NCI-H1048 (cell line): ENCODE measurements around the gene SERPINA5.

Experiments
- DNase-seq: peaks from one replicate; lab custom pipeline; 2025; lab: John Stamatoyannopoulos, UW

SERPINA5 gene

DNA sequence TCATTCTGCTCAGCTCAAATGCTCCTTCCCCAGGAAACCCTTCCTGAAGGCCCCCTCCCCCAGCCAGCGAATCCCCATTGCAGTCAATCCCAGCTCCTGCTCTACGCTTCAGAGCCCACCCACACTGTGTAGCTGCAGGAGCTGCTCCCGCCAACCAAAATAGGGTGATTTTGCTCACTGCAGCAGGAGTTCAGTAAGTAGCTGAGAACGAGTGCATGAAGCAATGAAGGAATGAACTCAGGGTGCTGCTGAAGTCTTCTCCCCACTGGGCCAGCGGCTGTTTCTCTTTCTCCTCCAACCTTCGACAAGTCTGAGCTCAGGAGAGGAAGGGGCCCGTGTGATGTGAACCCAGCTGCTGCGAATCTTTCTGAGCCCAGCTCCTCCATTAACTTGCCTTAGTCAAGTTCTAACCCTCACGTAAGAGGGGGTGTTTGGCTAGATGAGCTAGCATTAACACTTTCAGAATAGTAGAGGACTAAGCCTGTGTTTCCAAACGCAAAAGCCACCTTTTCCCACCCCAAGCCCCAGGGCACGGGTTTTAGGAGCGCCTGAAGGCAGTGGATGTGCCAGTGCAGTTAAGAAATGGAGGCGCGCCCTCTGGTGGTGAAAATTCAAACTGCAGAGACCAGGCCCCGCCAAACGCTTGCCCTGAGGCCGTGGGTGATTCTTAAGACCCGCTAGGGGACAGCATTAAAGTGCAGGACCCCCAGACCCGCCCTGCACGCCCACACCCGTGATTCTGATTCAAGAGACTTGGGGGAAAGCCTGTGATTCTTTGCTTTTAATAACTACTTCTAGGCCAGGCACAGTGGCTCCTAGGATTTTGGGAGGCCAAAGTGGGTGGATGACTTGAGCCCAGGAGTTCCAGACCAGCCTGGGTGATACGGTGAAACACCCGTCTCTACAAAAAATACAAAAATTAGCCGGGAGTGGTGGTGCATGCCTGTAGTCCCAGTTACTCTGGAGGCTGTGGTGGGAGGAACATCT lies 31.9 kb upstream of the SERPINA5 start:
- DNase-seq: no peak

DNA sequence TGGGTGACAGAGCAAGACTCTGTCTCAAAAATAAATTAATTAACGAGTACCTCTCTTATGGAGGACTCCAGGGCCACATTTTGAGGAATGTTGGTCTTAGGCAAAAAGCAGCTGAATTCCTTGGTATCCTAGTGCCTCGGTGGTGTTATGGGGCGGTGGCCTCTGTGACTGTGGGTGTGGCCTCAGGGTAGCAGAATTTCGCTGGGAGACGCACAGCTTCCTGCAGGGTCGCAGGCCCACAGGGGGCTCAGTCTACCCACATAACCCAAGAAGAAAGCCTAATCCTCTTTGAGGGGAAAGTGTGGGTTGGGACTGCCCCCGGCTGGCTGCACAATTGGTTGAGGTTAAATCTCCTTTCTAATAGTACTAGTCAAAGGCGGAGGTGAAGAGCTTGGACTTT lies 31.2 kb upstream of the SERPINA5 start:
- no peak for DNase-seq

- DNase-seq: no peak
Measured at GRCh38 chr14:94555991-94556390, 25.2 kb upstream of the SERPINA5 start.

DNA sequence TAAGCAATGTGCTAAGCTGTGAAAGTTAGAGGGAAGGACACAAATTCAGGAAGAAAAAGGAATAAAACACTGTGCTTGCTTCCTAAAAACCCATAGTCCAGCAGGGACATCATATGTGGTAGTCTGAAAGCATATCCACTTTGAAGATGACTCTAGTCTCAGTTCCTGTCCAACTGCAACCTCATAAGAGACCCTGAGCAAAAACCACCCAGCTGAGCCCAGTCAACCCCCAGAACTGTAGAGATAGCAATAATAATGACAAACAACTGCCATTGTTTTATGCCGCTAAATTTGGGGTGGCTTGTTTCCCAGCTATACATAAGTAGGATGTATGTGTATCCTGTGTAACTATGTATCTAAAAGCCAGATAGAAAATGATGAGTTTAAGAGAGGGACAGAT lies 23.9 kb upstream of the SERPINA5 start:
- DNase-seq: no peak

GRCh38 chr14:94558842-94559241 lies 22.4 kb upstream of the SERPINA5 start:
- no peak for DNase-seq

GRCh38 chr14:94559638-94560290 lies 21.5 kb upstream of the SERPINA5 start:
- DNase-seq: no peak

GRCh38 chr14:94560291-94560665 lies 20.9 kb upstream of the SERPINA5 start:
- DNase-seq: no peak

DNA sequence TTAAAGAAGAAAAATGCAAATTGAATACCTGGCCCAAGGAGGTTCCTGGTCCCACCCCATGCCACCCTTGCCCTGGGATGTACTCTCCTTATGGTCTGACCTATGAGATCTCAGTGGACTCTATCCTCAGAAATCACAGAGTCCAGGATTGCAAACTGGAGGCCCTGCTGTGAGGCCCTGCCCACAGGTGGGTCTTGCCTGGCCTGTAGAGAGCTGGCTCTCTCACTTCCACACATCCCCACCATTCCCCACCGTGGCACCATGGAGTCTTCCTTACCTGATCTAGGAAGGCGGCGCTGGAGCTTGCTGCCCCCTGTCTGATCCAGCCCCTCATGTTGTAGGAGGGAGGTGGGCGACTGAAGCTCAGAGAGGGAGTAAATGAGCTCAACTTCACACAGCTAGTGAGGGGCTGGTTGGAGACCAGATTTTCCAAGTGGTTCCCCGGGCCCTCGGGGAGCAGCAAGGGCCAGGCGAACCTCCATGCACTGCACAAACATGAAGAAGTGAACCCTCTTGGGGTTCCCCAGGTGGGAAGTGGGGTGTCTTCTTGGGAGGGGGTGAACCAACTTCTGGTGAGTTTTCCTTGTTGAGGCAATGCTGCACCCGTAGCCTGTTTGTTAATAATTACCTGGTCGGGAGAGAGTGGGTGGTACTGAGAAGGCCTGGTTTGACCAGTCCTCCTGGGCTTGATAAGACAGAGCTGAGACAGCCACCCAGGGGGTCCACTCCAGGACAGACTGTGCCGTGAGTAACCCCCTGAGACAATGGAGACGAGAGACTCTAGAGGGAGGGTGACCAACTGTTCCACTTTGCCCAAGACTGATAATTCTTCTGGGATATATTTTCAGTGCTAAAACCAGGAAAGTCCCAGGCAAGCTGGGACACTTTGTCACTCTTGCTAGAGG lies 20.2 kb upstream of the SERPINA5 start, which contains the start of gene SERPINA4:
Gene SERPINA4, plus strand, starts transcription at position 692 of the 905 bp plus-strand sequence. CDS start 2,041 bp downstream, outside the sequence.
- no peak for DNase-seq

DNA sequence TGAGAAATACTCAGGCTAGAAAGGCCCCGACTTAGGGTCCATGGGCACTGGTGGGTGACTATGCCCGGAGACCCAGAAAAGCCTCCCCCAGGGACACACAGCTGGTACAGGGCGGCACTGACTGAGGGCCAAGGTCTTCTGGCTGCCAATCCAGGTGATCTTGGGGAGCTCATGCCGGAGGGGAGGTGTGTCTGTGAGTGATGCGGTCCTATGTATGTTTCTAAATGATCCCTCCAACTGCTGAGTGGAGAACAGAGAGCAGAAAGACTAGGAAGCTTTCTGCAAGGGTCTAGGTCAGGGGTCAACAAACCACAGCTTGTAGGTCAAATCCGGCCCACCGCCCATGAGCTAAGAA lies 19.6 kb upstream of the SERPINA5 start:
- no peak for DNase-seq

DNA sequence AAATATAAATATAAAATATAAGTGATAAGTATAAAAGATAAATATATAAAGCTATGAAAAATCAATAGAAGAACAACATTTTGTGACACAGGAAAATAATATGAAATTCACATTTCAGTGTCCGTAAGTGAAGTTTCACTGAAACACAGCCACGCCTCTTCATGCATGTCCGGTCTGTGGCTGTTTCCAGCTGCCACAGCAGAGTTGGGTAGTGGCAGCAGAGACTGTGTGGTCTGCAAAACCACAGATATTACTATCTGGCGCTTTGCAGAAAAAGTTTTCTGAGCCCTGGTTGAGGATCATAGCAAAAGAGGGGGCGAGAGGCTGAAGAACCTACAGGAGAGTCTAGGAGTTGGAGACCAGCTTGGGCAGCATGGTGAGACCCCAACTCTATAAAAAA lies 19.2 kb upstream of the SERPINA5 start:
- DNase-seq: no peak

DNA sequence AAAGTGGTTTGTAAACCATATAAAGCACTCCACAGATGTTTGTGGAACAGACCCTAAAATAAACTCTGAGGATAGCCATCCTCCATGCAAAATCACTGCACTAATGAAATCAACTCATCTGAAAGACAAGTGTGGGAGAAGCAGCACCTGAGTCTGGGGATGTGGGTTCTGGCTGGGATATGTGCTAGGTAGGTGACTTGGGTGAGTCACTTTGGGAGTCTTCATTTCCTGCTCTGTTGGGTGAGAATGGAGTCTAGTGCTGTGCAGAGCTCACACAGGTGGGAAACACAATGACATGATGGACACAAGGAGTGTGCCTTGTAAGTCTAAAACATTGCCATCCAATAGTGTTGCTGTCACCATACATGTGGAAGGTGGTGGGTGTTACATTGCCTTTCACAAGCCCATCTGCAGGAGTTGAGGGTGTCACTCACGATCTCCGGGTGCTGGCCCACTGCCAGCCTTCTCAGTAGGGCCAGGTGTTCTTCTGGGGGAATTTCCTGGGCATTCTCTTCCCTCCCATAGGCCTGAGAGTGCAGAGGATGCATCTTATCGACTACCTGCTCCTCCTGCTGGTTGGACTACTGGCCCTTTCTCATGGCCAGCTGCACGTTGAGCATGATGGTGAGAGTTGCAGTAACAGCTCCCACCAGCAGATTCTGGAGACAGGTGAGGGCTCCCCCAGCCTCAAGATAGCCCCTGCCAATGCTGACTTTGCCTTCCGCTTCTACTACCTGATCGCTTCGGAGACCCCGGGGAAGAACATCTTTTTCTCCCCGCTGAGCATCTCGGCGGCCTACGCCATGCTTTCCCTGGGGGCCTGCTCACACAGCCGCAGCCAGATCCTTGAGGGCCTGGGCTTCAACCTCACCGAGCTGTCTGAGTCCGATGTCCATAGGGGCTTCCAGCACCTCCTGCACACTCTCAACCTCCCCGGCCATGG lies 18.0 kb upstream of the SERPINA5 start:
- DNase-seq: no peak

DNA sequence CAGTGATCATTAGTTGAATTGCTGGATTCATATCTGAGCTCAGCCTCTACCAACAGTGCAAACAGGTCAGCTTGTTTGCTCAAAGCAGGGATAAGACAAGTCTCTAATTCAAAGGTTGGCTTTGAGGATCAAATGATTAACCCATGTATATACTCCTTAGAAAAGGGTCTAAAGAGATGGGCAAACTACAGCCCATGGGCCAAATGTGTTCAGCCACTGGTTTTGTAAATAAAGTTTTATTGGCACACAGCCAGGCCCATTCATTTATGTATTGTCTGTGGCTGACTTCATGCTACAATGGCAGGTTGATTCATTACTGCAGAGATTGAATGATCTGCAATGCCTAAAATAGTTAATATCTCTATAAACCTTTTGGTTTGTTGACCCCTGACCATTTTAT lies 16.8 kb upstream of the SERPINA5 start:
- DNase-seq: no peak

DNA sequence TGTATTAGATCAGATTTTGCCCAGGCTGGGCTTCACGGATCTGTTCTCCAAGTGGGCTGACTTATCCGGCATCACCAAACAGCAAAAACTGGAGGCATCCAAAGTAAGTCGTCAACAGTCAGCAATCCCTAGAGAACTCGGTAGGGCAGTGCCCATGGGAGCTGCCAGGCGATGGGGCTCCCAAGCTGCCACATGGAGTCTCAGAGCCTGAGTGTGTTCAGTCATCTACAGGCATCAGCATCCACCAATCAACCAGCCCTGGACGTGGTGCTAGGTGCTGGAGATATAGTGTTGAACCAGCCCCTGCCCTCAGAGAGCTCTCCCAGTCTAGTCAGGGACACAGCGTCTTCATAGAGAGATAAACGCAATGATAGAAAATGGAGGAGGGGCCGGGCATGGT lies 13.0 kb upstream of the SERPINA5 start:
- DNase-seq: no peak

DNA sequence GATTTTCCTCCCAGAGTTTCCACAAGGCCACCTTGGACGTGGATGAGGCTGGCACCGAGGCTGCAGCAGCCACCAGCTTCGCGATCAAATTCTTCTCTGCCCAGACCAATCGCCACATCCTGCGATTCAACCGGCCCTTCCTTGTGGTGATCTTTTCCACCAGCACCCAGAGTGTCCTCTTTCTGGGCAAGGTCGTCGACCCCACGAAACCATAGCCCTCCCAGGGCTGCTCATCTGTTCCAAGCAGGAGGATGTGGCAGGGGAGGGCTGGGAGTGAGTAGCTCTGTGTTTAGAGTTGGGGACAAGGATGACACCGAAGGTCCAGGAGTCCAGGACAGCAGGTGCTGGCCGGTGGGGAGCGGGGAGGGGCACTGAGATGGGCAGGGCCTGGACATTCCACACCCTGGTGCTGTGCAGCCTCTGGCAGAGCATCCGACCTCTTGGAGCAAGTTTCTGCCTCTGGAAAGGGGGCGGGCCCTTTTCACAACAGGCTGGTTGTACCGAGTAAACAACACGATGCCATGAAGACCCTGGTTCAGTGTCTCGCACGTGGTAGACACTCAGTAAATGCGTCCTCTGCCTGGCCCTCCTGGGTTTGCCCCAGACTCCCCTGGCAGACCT lies 11.7 kb upstream of the SERPINA5 start:
- DNase-seq: no peak

DNA sequence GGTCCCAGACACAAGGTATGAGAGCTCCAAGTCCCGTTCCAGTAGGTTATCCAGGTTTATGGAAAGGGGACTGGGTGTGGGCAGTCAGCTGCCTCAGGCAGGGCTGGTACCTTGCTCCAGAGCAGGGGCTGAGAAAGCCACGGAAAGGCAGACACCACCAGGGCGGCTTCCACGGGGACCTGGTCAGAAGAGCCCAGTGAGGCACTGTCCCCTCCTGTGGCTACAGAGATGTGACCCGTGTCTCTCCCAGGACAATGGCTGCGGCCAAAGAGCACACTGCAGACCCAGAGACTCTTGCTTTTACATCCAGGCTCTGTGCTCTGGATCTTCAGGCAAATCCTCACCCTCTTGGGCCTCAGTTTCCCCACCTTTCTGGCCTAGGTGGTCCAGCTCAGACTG lies 11.2 kb upstream of the SERPINA5 start:
- no peak for DNase-seq

- DNase-seq: no peak
Measured at GRCh38 chr14:94570440-94570839, 10.8 kb upstream of the SERPINA5 start.

GRCh38 chr14:94571395-94571794 lies 9.8 kb upstream of the SERPINA5 start:
- DNase-seq: no peak

DNA sequence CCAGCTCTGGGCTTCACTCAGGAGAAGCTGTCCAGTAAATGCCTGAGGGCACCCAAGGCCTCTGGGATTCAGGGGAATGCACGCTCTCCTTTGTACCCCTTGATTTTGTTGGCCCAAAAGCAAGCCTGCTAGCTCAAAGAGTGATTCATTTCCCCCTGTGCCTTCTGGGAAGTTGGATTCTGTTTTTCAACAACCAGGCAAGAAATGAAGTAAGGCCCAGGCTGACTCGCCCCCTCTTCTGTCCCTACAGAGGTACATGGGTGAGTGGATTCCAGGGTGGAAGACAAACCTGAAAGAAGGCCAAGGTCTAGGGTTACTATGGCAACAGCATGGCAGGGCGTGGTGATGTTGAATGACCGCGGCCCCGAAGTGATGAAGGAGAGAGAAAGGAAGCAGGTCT lies 9.3 kb upstream of the SERPINA5 start:
- no peak for DNase-seq

DNA sequence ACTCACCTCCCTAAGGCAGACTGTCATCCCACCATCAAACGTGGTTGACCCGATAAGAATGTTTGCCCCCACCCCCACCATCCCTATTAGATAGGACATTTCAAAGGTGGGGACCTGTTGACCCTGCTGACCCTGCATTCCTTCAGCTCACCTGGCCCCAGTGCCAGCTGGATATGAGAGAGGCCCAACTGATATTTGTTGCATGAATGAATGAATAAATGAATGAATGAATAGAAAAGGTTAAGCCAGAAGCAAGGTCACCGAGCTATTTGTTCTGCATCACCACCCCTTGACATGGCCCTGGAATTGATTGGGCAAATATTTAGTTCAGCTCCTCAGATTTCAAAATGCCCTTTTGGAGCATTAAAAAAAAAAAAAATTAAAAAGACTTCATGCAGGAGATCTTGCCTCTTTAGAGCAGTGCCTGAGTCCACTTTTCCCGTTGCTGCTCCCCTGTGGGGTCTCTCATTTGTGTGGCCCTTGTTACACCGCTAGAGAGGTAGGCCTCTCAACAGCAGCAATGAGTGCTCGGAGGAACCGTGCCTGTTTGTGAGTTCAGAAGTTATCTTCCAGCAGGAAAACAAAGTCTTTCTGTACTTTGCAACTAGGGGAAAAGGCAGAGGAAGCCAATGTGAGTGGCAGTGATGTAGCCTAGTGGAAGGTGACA lies 8.5 kb upstream of the SERPINA5 start:
- DNase-seq: no peak
